ENCODE data around the gene SLC4A2. TPM values are rescaled to one million over a fixed set of nuclear protein-coding genes. Genes with fewer than 3 reads are reported as not detected.
A peak's percentile ranks its signal among the peaks of the same experiment; 100 is the strongest.

The SLC4A2 gene
- total and polyA plus RNA-seq, 9 donors = 41.0 to 78.1 (median 64.6) TPM

- DNase-seq = no peak
- 82% methylated on average over 9 of the region's 17 CpGs for WGBS (ENCODE audit: insufficient coverage)
- H3K36me3 ChIP-seq (ENCODE audit: control insufficient read depth, insufficient read depth, low read length) = peaks cover 47% of the 10 kb centered on the region
- H3K4me1 ChIP-seq (ENCODE audit: control insufficient read depth, insufficient read depth, low read length) = peaks cover 10% of the 10 kb centered on the region
- no peaks in the 10 kb centered on the region for H3K27me3 ChIP-seq (ENCODE audit: control insufficient read depth, insufficient read depth, low read length)
- no peaks in the 10 kb centered on the region for H3K9me3 ChIP-seq (replicated peaks; ENCODE audit: control insufficient read depth, low read depth, low read length)
- H3K4me3 ChIP-seq (ENCODE audit: low read length) = no peak overlapping the region
- no peak overlapping the region for H3K27ac ChIP-seq (ENCODE audit: low read length)
Observed at GRCh38 chr7:151032936-151033863, 26.2 kb upstream of the SLC4A2 start.

- no peaks in the 10 kb centered on the region for H3K9me3 ChIP-seq (replicated peaks; ENCODE audit: control insufficient read depth, low read depth, low read length)
- H3K4me3 ChIP-seq (ENCODE audit: low read length) = no peak overlapping the region
- no peak overlapping the region for H3K27ac ChIP-seq (ENCODE audit: low read length)
- peaks cover 12% of the 10 kb centered on the region for H3K4me1 ChIP-seq (ENCODE audit: control insufficient read depth, insufficient read depth, low read length)
- whole genome bisulfite sequencing (ENCODE audit: insufficient coverage) = 82% methylated on average over 5 of the region's 5 CpGs
- no peaks in the 10 kb centered on the region for H3K27me3 ChIP-seq (ENCODE audit: control insufficient read depth, insufficient read depth, low read length)
- no peak for DNase-seq
- H3K36me3 ChIP-seq (ENCODE audit: control insufficient read depth, insufficient read depth, low read length) = peaks cover 51% of the 10 kb centered on the region
Observed at GRCh38 chr7:151033864-151034249, 25.5 kb upstream of the SLC4A2 start.

- H3K4me1 ChIP-seq (ENCODE audit: control insufficient read depth, insufficient read depth, low read length) = peaks cover 13% of the 10 kb centered on the region
- no peak overlapping the region for H3K27ac ChIP-seq (ENCODE audit: low read length)
- 91% methylated on average over 11 of the region's 21 CpGs for WGBS (ENCODE audit: insufficient coverage)
- H3K9me3 ChIP-seq (replicated peaks; ENCODE audit: control insufficient read depth, low read depth, low read length) = no peaks in the 10 kb centered on the region
- H3K36me3 ChIP-seq (ENCODE audit: control insufficient read depth, insufficient read depth, low read length) = peaks cover 53% of the 10 kb centered on the region
- DNase-seq = no peak
- H3K27me3 ChIP-seq (ENCODE audit: control insufficient read depth, insufficient read depth, low read length) = no peaks in the 10 kb centered on the region
- H3K4me3 ChIP-seq (ENCODE audit: low read length) = no peak overlapping the region
Observed at GRCh38 chr7:151034312-151035025, 24.9 kb upstream of the SLC4A2 start.

GRCh38 chr7:151035026-151035717, 24.2 kb upstream of the SLC4A2 start:
- Histone ChIP-seq H3K4me1 (ENCODE audit: control insufficient read depth, insufficient read depth, low read length) (peaks cover 14% of the 10 kb centered on the region), H3K27ac (ENCODE audit: low read length) (no peak overlapping the region), H3K9me3 (replicated peaks; ENCODE audit: control insufficient read depth, low read depth, low read length) (no peaks in the 10 kb centered on the region), H3K4me3 (ENCODE audit: low read length) (no peak overlapping the region), H3K36me3 (ENCODE audit: control insufficient read depth, insufficient read depth, low read length) (peaks cover 53% of the 10 kb centered on the region), H3K27me3 (ENCODE audit: control insufficient read depth, insufficient read depth, low read length) (no peaks in the 10 kb centered on the region)
- 76% methylated on average over 19 of the region's 21 CpGs for WGBS (ENCODE audit: insufficient coverage)
- DNase-seq = no peak

- no peak for DNase-seq
- no peaks in the 10 kb centered on the region for H3K27me3 ChIP-seq (ENCODE audit: control insufficient read depth, insufficient read depth, low read length)
- H3K36me3 ChIP-seq (ENCODE audit: control insufficient read depth, insufficient read depth, low read length) = peaks cover 53% of the 10 kb centered on the region
- no peak overlapping the region for H3K4me3 ChIP-seq (ENCODE audit: low read length)
- no peaks in the 10 kb centered on the region for H3K9me3 ChIP-seq (replicated peaks; ENCODE audit: control insufficient read depth, low read depth, low read length)
- peaks cover 14% of the 10 kb centered on the region for H3K4me1 ChIP-seq (ENCODE audit: control insufficient read depth, insufficient read depth, low read length)
- 91% methylated on average over 16 of the region's 17 CpGs for WGBS (ENCODE audit: insufficient coverage)
- H3K27ac ChIP-seq (ENCODE audit: low read length) = no peak overlapping the region
Observed at GRCh38 chr7:151035902-151036301, 23.5 kb upstream of the SLC4A2 start.

GRCh38 chr7:151038951-151039849, 20.2 kb upstream of the SLC4A2 start:
- H3K9me3 ChIP-seq (replicated peaks; ENCODE audit: control insufficient read depth, low read depth, low read length) = no peaks in the 10 kb centered on the region
- no peak overlapping the region for H3K27ac ChIP-seq (ENCODE audit: low read length)
- H3K27me3 ChIP-seq (ENCODE audit: control insufficient read depth, insufficient read depth, low read length) = no peaks in the 10 kb centered on the region
- H3K4me1 ChIP-seq (ENCODE audit: control insufficient read depth, insufficient read depth, low read length) = peaks cover 14% of the 10 kb centered on the region
- H3K4me3 ChIP-seq (ENCODE audit: low read length) = no peak overlapping the region
- peaks cover 56% of the 10 kb centered on the region for H3K36me3 ChIP-seq (ENCODE audit: control insufficient read depth, insufficient read depth, low read length)
- peak; percentile 53 for DNase-seq
- WGBS (ENCODE audit: insufficient coverage) = 53% methylated on average over 8 of the region's 12 CpGs

GRCh38 chr7:151039850-151040548, 19.4 kb upstream of the SLC4A2 start:
- Histone ChIP-seq H3K9me3 (replicated peaks; ENCODE audit: control insufficient read depth, low read depth, low read length) (no peaks in the 10 kb centered on the region), H3K4me1 (ENCODE audit: control insufficient read depth, insufficient read depth, low read length) (peaks cover 15% of the 10 kb centered on the region), H3K27ac (ENCODE audit: low read length) (no peak overlapping the region), H3K27me3 (ENCODE audit: control insufficient read depth, insufficient read depth, low read length) (no peaks in the 10 kb centered on the region), H3K36me3 (ENCODE audit: control insufficient read depth, insufficient read depth, low read length) (peaks cover 52% of the 10 kb centered on the region), H3K4me3 (ENCODE audit: low read length) (no peak overlapping the region)
- DNase-seq = no peak
- WGBS (ENCODE audit: insufficient coverage) = 53% methylated on average over 12 of the region's 18 CpGs

- H3K36me3 ChIP-seq (ENCODE audit: control insufficient read depth, insufficient read depth, low read length) = peaks cover 53% of the 10 kb centered on the region
- peaks cover 23% of the 10 kb centered on the region for H3K4me1 ChIP-seq (ENCODE audit: control insufficient read depth, insufficient read depth, low read length)
- WGBS (ENCODE audit: insufficient coverage) = 86% methylated on average over 29 of the region's 30 CpGs
- H3K4me3 ChIP-seq (ENCODE audit: low read length) = no peak overlapping the region
- H3K27me3 ChIP-seq (ENCODE audit: control insufficient read depth, insufficient read depth, low read length) = no peaks in the 10 kb centered on the region
- H3K9me3 ChIP-seq (replicated peaks; ENCODE audit: control insufficient read depth, low read depth, low read length) = no peaks in the 10 kb centered on the region
- no peak overlapping the region for H3K27ac ChIP-seq (ENCODE audit: low read length)
- DNase-seq = no peak
Observed at GRCh38 chr7:151040616-151041375, 18.6 kb upstream of the SLC4A2 start.

All from muscle of leg (tissue), 11 donors.